Spleen (tissue), 7 donors: ENCODE data around the gene HLA-DPB1.

Experiments
- CTCF ChIP-seq, 11 experiments: fragments of 200-600 bp in 7 of 11; fragments of 450-650 bp in 4 of 11; sonication (generic) in 4 of 11; IDR thresholded peaks in 8 of 11; conservative IDR thresholded peaks in 3 of 11; 1 replicate in 7 of 11; 2 replicates in 4 of 11; pipeline versions ENCODE4 v1.4.0 to v1.8.0; 2016 to 2021; ENCODE audit warnings: antibody characterized with exemption in 11 of 11, inconsistent platforms in 4 of 11, mild to moderate bottlenecking in 1 of 11
- POLR2A ChIP-seq, 3 donors: fragments of 450-650 bp; IDR thresholded peaks; one replicate each; pipeline ENCODE4 v1.5.1; 2017; ENCODE audit warnings: antibody characterized with exemption in 3 of 3, mild to moderate bottlenecking in 1 of 3
- POLR2AphosphoS5 ChIP-seq, 3 donors: sonication (generic); formaldehyde crosslinking; IDR thresholded peaks; one replicate each; pipeline ENCODE4 v1.5.1; 2017; ENCODE audit warnings: antibody characterized with exemption in 3 of 3
- donor health status: DM: no; HTN: no; CAD: no; lungs with moderate emphysema.
- donor health status: DM: no; HTN: no; CAD: no.
- donor health status: DM: no; HTN: no; CAD: no.

- no peak for TF ChIP-seq POLR2A (IDR thresholded peaks at IDR 0.05)
- no peak for TF ChIP-seq CTCF (IDR thresholded peaks at IDR 0.05 in 8 of 11, conservative IDR thresholded peaks at IDR 0.05 in 3 of 11)
- no peak for TF ChIP-seq POLR2AphosphoS5 (IDR thresholded peaks at IDR 0.05)
Observed at GRCh38 chr6:33052627-33053026, 23.2 kb upstream of the HLA-DPB1 start.
